Keratinocyte (primary cell): Measurements from ENCODE around the gene GOLPH3L.

Source experiments
- CTCF ChIP-seq, 3 experiments: IDR thresholded peaks in 1 of 3; conservative IDR thresholded peaks in 1 of 3; optimal IDR thresholded peaks in 1 of 3; 2 replicates in 2 of 3; 3 replicates in 1 of 3; pipeline versions ENCODE3 to v1.5.1; 2011; ENCODE audit warnings: low read length in 3 of 3, mild to moderate bottlenecking in 3 of 3, moderate library complexity in 2 of 3, control low read depth in 1 of 3, inconsistent platforms in 1 of 3; ENCODE audit not compliant: insufficient read depth in 2 of 3; ENCODE audit errors: extremely low read depth in 1 of 3
- EZH2 ChIP-seq: IDR thresholded peaks from one replicate; pipeline ENCODE4 v1.6.1; 2012; ENCODE audit warnings: inconsistent platforms, mild to moderate bottlenecking, low read length, moderate library complexity

- TF ChIP-seq CTCF (optimal IDR thresholded peaks at IDR 0.05 in 1 of 3, IDR thresholded peaks at IDR 0.05 in 1 of 3, conservative IDR thresholded peaks at IDR 0.05 in 1 of 3; ENCODE audit: extremely low read depth in 1 of 3, insufficient read depth in 2 of 3, low read length in 3 of 3) = no peak
- no peak for TF ChIP-seq EZH2
Observed at GRCh38 chr1:150603711-150604110, 93.2 kb downstream of the GOLPH3L start.
